PC-3 (cell line): ENCODE data around the gene AACS. TPM values are rescaled to one million over a fixed set of nuclear protein-coding genes. Genes with fewer than 3 reads are reported as not detected.

ENCODE experiments used
- ATAC-seq: fragments of 200-7000 bp; cut with Tn5 transposase; 2 replicates; pipeline ENCODE4 v1.9.1; 2020; ENCODE audit warnings: mild to moderate bottlenecking, moderate library complexity
- BruUV-seq: library from RNA; stranded (reverse); fragments of 400-500 nt; replicated peaks from 2 replicates; lab custom pipeline; 2021; lab: Mats Ljungman, UMichigan
- CTCF ChIA-PET: fragments of 300-600 bp; sonication (Branson Sonifier 250); formaldehyde crosslinking; loops from one replicate; lab custom pipeline; 2022; ENCODE audit warnings: antibody characterized with exemption; lab: Charles Lee
- POLR2A ChIA-PET: fragments of 300-600 bp; sonication (Branson Sonifier 250); formaldehyde crosslinking; loops from one replicate; lab custom pipeline; 2022; ENCODE audit warnings: antibody characterized with exemption; ENCODE audit not compliant: unreplicated experiment; lab: Charles Lee
- DNase-seq: peaks from one replicate; pipeline ENCODE4 v3.0.0-alpha.2; 2015
- H2AFZ ChIP-seq: fragments of 300-600 bp; sonication (generic); 2 replicates; pipeline ENCODE4 v1.6.0; 2016; ENCODE audit warnings: antibody characterized with exemption, low read length
- H3F3A ChIP-seq: fragments of 300-600 bp; sonication (generic); one replicate; pipeline ENCODE4 v1.6.0; 2017; ENCODE audit warnings: antibody characterized with exemption, low read length, control low read depth, mild to moderate bottlenecking; ENCODE audit not compliant: unreplicated experiment
- H3K27ac ChIP-seq: fragments of 300-600 bp; sonication (generic); 2 replicates; pipeline ENCODE4 v1.5.1; 2016; ENCODE audit warnings: mild to moderate bottlenecking, low read length
- H3K27me3 ChIP-seq: fragments of 300-600 bp; sonication (generic); 2 replicates; pipeline ENCODE4 v1.6.1; 2016; ENCODE audit warnings: low read length, mixed read lengths
- H3K36me3 ChIP-seq: fragments of 300-600 bp; sonication (generic); 2 replicates; pipeline ENCODE4 v1.6.1; 2016; ENCODE audit warnings: low read depth, mixed run types, low read length, mixed read lengths
- H3K4me1 ChIP-seq: fragments of 300-600 bp; sonication (generic); 2 replicates; pipeline ENCODE4 v1.5.1; 2016; ENCODE audit warnings: low read length; ENCODE audit not compliant: insufficient read depth
- H3K4me2 ChIP-seq: fragments of 300-600 bp; sonication (generic); 2 replicates; pipeline ENCODE4 v1.6.0; 2016; ENCODE audit warnings: low read length
- H3K4me3 ChIP-seq: fragments of 300-600 bp; sonication (generic); 2 replicates; pipeline ENCODE4 v1.5.1; 2016; ENCODE audit warnings: mild to moderate bottlenecking, low read length, mixed read lengths
- H3K79me2 ChIP-seq: fragments of 300-600 bp; sonication (generic); 2 replicates; pipeline ENCODE4 v1.6.1; 2017; ENCODE audit warnings: low read length, mixed read lengths
- H3K9ac ChIP-seq: fragments of 300-600 bp; sonication (generic); 2 replicates; pipeline ENCODE4 v1.6.0; 2016; ENCODE audit warnings: mild to moderate bottlenecking, low read length
- H3K9me2 ChIP-seq: fragments of 300-600 bp; sonication (generic); replicated peaks from 2 replicates; pipeline ENCODE4 v1.6.1; 2016; ENCODE audit warnings: mixed run types, low read length, mixed read lengths
- H3K9me3 ChIP-seq: fragments of 300-600 bp; sonication (generic); 2 replicates; pipeline ENCODE4 v1.6.1; 2016; ENCODE audit warnings: low read length, mixed read lengths
- H4K20me1 ChIP-seq: fragments of 300-600 bp; sonication (generic); 2 replicates; pipeline ENCODE4 v1.6.1; 2016; ENCODE audit warnings: low read length, mixed read lengths
- EZH2 ChIP-seq: fragments of 300-600 bp; sonication (generic); IDR thresholded peaks from one replicate; pipeline ENCODE4 v1.6.1; 2017; ENCODE audit warnings: antibody characterized with exemption, mild to moderate bottlenecking, low read length; ENCODE audit not compliant: unreplicated experiment
- EZH2phosphoT487 ChIP-seq: fragments of 300-600 bp; sonication (generic); IDR thresholded peaks from 2 replicates; pipeline ENCODE4 v1.6.1; 2018; ENCODE audit warnings: mild to moderate bottlenecking, antibody characterized with exemption, low read length, borderline replicate concordance
- intact Hi-C: fragments of 100-400 bp; cut with micrococcal nuclease; formaldehyde crosslinking; loops from 2 replicates; pipeline ENCODE4 v1.9.0; 2023
- total RNA-seq: library from RNA; depleted of rRNA; stranded (reverse); fragments of >200 nt; gene quantifications from 2 replicates; pipeline ENCODE4 v1.2.3, GENCODE V29; 2014
- TF ChIP-seq, protein P1 (sequence below): fragments of 300-600 bp; sonication (generic); conservative IDR thresholded peaks from 2 replicates; pipeline ENCODE4 v1.5.1; 2017; ENCODE audit warnings: antibody characterized with exemption, low read depth, mild to moderate bottlenecking, low read length

AACS gene
- total RNA-seq, 1 experiment from 2014 or later, result 31.9 TPM

DNA sequence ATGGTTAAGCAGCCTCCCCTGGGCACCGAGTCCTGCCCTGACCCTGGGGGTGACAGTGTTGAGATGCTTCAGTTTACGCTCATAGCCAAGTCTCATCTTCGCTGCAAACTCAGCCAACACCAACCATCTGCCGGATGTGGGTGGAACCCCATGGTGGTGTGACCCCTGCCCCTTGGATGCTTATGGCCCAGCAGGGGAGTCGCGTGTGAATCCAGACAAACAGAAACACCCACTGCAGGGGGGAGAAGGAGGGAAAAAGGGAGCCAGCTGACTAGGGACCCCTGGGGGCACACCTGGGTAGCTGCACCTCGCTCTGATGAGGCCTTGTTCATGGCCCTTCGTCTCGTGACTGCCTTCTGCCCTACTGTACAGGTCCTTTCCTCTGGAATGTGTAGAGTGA, 23.8 kb downstream of the AACS start:
- no peak overlapping the region for H3K4me3 ChIP-seq
- no peak overlapping the region for H2AFZ ChIP-seq
- no peak for DNase-seq
- H3F3A ChIP-seq, result no peaks in the 10 kb centered on the region
- intact Hi-C loops, result no loop called here
- H3K9me2 ChIP-seq, result no peaks in the 10 kb centered on the region
- no peak for ATAC-seq
- no peaks in the 10 kb centered on the region for H3K27me3 ChIP-seq
- no peaks in the 10 kb centered on the region for H4K20me1 ChIP-seq
- H3K4me2 ChIP-seq, result no peak overlapping the region
- ChIA-PET CTCF (no interaction called here), POLR2A (no interaction called here)
- peaks cover 56% of the 10 kb centered on the region for H3K36me3 ChIP-seq
- no peaks in the 10 kb centered on the region for H3K9me3 ChIP-seq
- TF ChIP-seq, protein P1, sequence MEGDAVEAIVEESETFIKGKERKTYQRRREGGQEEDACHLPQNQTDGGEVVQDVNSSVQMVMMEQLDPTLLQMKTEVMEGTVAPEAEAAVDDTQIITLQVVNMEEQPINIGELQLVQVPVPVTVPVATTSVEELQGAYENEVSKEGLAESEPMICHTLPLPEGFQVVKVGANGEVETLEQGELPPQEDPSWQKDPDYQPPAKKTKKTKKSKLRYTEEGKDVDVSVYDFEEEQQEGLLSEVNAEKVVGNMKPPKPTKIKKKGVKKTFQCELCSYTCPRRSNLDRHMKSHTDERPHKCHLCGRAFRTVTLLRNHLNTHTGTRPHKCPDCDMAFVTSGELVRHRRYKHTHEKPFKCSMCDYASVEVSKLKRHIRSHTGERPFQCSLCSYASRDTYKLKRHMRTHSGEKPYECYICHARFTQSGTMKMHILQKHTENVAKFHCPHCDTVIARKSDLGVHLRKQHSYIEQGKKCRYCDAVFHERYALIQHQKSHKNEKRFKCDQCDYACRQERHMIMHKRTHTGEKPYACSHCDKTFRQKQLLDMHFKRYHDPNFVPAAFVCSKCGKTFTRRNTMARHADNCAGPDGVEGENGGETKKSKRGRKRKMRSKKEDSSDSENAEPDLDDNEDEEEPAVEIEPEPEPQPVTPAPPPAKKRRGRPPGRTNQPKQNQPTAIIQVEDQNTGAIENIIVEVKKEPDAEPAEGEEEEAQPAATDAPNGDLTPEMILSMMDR, result 0 out of 2 replicates have a peak, but pooled peaks have one; percentile 21
- no peak for TF ChIP-seq EZH2
- H3K9ac ChIP-seq, result no peak overlapping the region
- no TSS peak for BruUV-seq
- peaks cover 15% of the 10 kb centered on the region for H3K4me1 ChIP-seq
- H3K27ac ChIP-seq, result no peak overlapping the region
- no peaks in the 10 kb centered on the region for H3K79me2 ChIP-seq

DNA sequence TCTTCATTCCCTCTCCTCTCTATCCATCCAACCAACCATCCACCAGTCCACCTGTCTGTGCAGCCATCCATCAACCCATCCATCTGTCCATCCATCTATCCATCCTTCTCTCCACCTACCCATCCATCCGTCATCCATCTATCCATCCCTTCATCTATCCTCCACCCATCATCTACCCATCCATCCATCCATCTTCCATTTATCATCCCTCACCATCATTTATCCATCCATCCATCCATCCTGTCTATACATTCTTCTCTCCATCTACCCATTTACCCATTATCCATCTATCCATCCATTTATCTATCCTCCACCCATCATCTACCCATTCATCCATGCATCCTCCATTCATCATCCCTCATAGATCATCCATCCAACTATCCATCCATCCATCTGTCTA, 24.4 kb downstream of the AACS start:
- POLR2A ChIA-PET, result no interaction called here
- peaks cover 15% of the 10 kb centered on the region for H3K4me1 ChIP-seq
- no peak overlapping the region for H3K27ac ChIP-seq
- no peak overlapping the region for H3K4me2 ChIP-seq
- TF ChIP-seq, protein P1, result no peak
- TF ChIP-seq EZH2, result no peak
- TF ChIP-seq EZH2phosphoT487, result no peak
- no peaks in the 10 kb centered on the region for H3K9me2 ChIP-seq
- intact Hi-C loops, result no loop called here
- ATAC-seq, result no peak
- H3F3A ChIP-seq, result no peaks in the 10 kb centered on the region
- no peak overlapping the region for H3K4me3 ChIP-seq
- H3K36me3 ChIP-seq, result peaks cover 60% of the 10 kb centered on the region
- no peaks in the 10 kb centered on the region for H3K9me3 ChIP-seq
- H3K9ac ChIP-seq, result no peak overlapping the region
- H2AFZ ChIP-seq, result no peak overlapping the region
- no TSS peak for BruUV-seq
- no peaks in the 10 kb centered on the region for H3K27me3 ChIP-seq
- CTCF ChIA-PET, result no interaction called here
- DNase-seq, result no peak
- no peaks in the 10 kb centered on the region for H4K20me1 ChIP-seq
- no peaks in the 10 kb centered on the region for H3K79me2 ChIP-seq

DNA sequence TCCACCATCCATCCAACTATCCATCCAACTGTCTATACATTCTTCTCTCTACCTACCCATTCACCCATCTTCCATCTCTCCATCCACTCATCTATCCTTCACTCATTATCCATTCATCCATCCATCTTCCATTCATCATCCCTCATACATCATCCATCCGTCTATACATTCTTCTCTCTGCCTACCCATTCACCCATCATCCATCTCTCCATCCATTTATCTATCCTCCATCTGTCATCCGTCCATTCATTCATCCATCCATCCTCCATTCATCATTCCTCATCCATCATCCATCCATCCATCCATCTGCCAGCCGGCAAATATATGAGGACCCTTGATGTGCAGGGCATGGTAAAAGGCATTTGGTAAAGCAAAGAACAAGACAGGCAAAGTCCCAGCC, 25.2 kb downstream of the AACS start:
- BruUV-seq, result TSS peak; percentile 10
- Histone ChIP-seq H4K20me1 (no peaks in the 10 kb centered on the region), H3K36me3 (peaks cover 54% of the 10 kb centered on the region), H3K9me3 (no peaks in the 10 kb centered on the region), H3K4me2 (no peak overlapping the region), H3K27me3 (no peaks in the 10 kb centered on the region), H3K79me2 (no peaks in the 10 kb centered on the region), H3F3A (no peaks in the 10 kb centered on the region), H3K4me3 (no peak overlapping the region), H3K9ac (no peak overlapping the region), H3K27ac (no peak overlapping the region), H3K4me1 (peaks cover 15% of the 10 kb centered on the region), H2AFZ (no peak overlapping the region), H3K9me2 (no peaks in the 10 kb centered on the region)
- intact Hi-C loops, result no loop called here
- ATAC-seq, result no peak
- ChIA-PET CTCF (no interaction called here), POLR2A (no interaction called here)
- TF ChIP-seq EZH2 (no peak), EZH2phosphoT487 (no peak)
- TF ChIP-seq, protein P1, result no peak
- DNase-seq, result no peak
